ENCODE measurements around the gene COMMD8. TPM values are rescaled to one million over a fixed set of nuclear protein-coding genes. Genes with fewer than 3 reads are reported as not detected.
A peak's percentile ranks its signal among the peaks of the same experiment; 100 is the strongest.

Gene COMMD8
- total RNA-seq, 2 donors from 2014 or later = 7.5 to 18.4 TPM

DNA sequence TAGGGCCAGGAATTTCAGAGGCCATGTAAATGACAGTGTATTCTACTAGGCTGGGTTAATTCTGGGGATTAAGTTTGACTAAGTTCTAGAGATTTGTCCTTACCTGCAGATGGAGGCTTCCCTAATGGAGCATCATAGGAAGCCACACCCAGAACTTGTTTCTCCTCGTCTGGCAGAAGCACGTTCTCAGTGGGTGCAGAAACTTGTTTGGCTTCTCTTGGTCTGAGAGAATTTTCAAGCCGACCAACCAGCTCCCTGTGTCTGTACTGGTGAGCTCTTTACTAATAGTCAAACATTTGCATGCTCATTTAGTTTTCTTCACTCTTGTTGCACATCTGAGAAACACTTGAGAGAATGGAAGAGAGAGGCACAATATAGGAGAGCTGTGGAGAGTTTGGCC lies 20.7 kb upstream of the COMMD8 start:
- H3K27ac ChIP-seq = peak overlapping the region; percentile 80 to 87
- no peak for TF ChIP-seq CTCF (IDR thresholded peaks at IDR 0.05)

GRCh38 chr4:47483745-47484144 lies 20.2 kb upstream of the COMMD8 start:
- Histone ChIP-seq H3K4me1 (ENCODE audit: control insufficient read depth in 1 of 2, low read depth in 2 of 2) (peaks cover 11 to 23% of the 10 kb centered on the region in 2 donors), H3K9me3 (no peaks in the 10 kb centered on the region), H3K4me3 (no peak overlapping the region), H3K27me3 (replicated peaks; ENCODE audit: insufficient read depth) (no peaks in the 10 kb centered on the region), H3K27ac (peak overlapping the region; percentile 80 to 87), H3K36me3 (no peaks in the 10 kb centered on the region)
- DNase-seq (ENCODE audit: low spot score) (no peak), ATAC-seq (ENCODE audit: insufficient number of reproducible peaks, low FRiP score, low read depth) (no peak)
- TF ChIP-seq CTCF (IDR thresholded peaks at IDR 0.05) = no peak

More for the DNA sequence above, 20.7 kb upstream of the COMMD8 start:
- H3K27me3 ChIP-seq (replicated peaks; ENCODE audit: insufficient read depth) = no peaks in the 10 kb centered on the region
- peaks cover 11 to 24% of the 10 kb centered on the region in 2 donors for H3K4me1 ChIP-seq (ENCODE audit: control insufficient read depth in 1 of 2, low read depth in 2 of 2)
- no peaks in the 10 kb centered on the region for H3K9me3 ChIP-seq
- H3K4me3 ChIP-seq = no peak overlapping the region
- DNase-seq (ENCODE audit: low spot score) (no peak), ATAC-seq (ENCODE audit: insufficient number of reproducible peaks, low FRiP score, low read depth) (no peak)
- H3K36me3 ChIP-seq = no peaks in the 10 kb centered on the region

DNA sequence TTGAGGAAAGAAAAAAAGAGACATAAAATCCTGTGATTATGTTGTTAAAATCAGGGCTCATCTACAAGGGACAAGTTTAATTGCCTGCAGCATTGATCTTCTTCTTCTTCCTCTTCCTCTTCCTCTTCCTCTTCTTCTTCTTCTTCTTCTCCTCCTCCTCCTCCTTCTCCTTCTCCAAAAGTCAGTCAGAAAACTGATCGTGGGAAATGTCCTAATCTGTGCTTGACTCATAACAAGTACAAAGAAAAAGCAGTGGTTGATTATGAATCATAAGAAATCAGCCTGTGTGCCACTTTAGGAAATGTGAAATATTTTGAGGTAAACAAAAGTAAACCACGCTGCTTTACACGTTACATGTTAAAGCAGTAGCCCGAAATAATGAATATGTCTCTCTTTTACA lies 18.8 kb upstream of the COMMD8 start:
- no peak for ATAC-seq (ENCODE audit: insufficient number of reproducible peaks, low FRiP score, low read depth)
- no peak for DNase-seq (ENCODE audit: low spot score)
- H3K36me3 ChIP-seq = no peaks in the 10 kb centered on the region

GRCh38 chr4:47478804-47479203 lies 15.3 kb upstream of the COMMD8 start:
- DNase-seq (ENCODE audit: low spot score) (no peak), ATAC-seq (ENCODE audit: insufficient number of reproducible peaks, low FRiP score, low read depth) (no peak)
- Histone ChIP-seq H3K27me3 (replicated peaks; ENCODE audit: insufficient read depth) (no peaks in the 10 kb centered on the region), H3K36me3 (no peaks in the 10 kb centered on the region), H3K27ac (no peak overlapping the region), H3K9me3 (no peaks in the 10 kb centered on the region), H3K4me1 (ENCODE audit: control insufficient read depth in 1 of 2, low read depth in 2 of 2) (peaks cover 0 to 1% of the 10 kb centered on the region in 2 donors), H3K4me3 (no peak overlapping the region)
- no peak for TF ChIP-seq CTCF (IDR thresholded peaks at IDR 0.05)

More for the DNA sequence above, 18.8 kb upstream of the COMMD8 start:
- peaks cover 4 to 15% of the 10 kb centered on the region in 2 donors for H3K4me1 ChIP-seq (ENCODE audit: control insufficient read depth in 1 of 2, low read depth in 2 of 2)
- no peaks in the 10 kb centered on the region for H3K27me3 ChIP-seq (replicated peaks; ENCODE audit: insufficient read depth)
- no peak overlapping the region for H3K27ac ChIP-seq
- TF ChIP-seq CTCF (IDR thresholded peaks at IDR 0.05) = no peak
- H3K4me3 ChIP-seq = no peak overlapping the region
- no peaks in the 10 kb centered on the region for H3K9me3 ChIP-seq

- H3K27me3 ChIP-seq (replicated peaks; ENCODE audit: insufficient read depth) = no peaks in the 10 kb centered on the region
- no peaks in the 10 kb centered on the region for H3K4me1 ChIP-seq (ENCODE audit: control insufficient read depth in 1 of 2, low read depth in 2 of 2)
- no peaks in the 10 kb centered on the region for H3K36me3 ChIP-seq
- ATAC-seq (ENCODE audit: insufficient number of reproducible peaks, low FRiP score, low read depth) (no peak), DNase-seq (ENCODE audit: low spot score) (no peak)
- TF ChIP-seq CTCF (IDR thresholded peaks at IDR 0.05) = no peak
- H3K9me3 ChIP-seq = no peaks in the 10 kb centered on the region
- no peak overlapping the region for H3K27ac ChIP-seq
- H3K4me3 ChIP-seq = no peak overlapping the region
These were observed 11.9 kb upstream of the COMMD8 start for GRCh38 chr4:47475411-47475810.
